HepG2 (cell line): ENCODE data around the gene WDR82. TPM values are rescaled to one million over a fixed set of nuclear protein-coding genes. Genes with fewer than 3 reads are reported as not detected.

Experiments used
- CBFB ChIP-seq: sonication (generic); formaldehyde crosslinking; IDR thresholded peaks from 2 replicates; pipeline ENCODE4 v1.4.0; 2020; ENCODE audit warnings: missing genetic modification reagents
- CEBPG ChIP-seq: IDR thresholded peaks from 2 replicates; pipeline ENCODE4 v1.6.1; 2016
- HOXA7 ChIP-seq: sonication (generic); formaldehyde crosslinking; IDR thresholded peaks from 2 replicates; pipeline ENCODE4 v1.8.1; 2022; ENCODE audit warnings: mild to moderate bottlenecking, missing genetic modification reagents, moderate library complexity
- KDM2A ChIP-seq: sonication (generic); formaldehyde crosslinking; IDR thresholded peaks from 2 replicates; pipeline ENCODE4 v1.4.0; 2020; ENCODE audit warnings: low read depth, missing genetic modification reagents, borderline replicate concordance
- PRDM15 ChIP-seq: sonication (generic); formaldehyde crosslinking; IDR thresholded peaks from 2 replicates; pipeline ENCODE4 v1.4.0; 2020; ENCODE audit warnings: missing genetic modification reagents
- PRMT3 ChIP-seq: sonication (generic); formaldehyde crosslinking; IDR thresholded peaks from 2 replicates; pipeline ENCODE4 v1.8.1; 2022; ENCODE audit warnings: low read depth, mild to moderate bottlenecking, moderate library complexity, missing genetic modification reagents, borderline replicate concordance
- ZNF788 ChIP-seq: sonication (generic); formaldehyde crosslinking; IDR thresholded peaks from 2 replicates; pipeline ENCODE4 v1.5.0; 2020; ENCODE audit warnings: mild to moderate bottlenecking, missing genetic modification reagents, borderline replicate concordance
- polyA plus RNA-seq, 8 experiments: library from polyadenylated mRNA; depleted of rRNA in 3 of 8; stranded (reverse) in 7 of 8; unstranded in 1 of 8; fragments of >200 nt; fragmentation: Illumina TruSeq in 4 of 8; extraction: Trizol in 4 of 8; gene quantifications; 2 replicates each; pipeline versions ENCODE4 v1.2.1 to v1.2.3, GENCODE V29; 2011 to 2016; ENCODE audit warnings: low read depth in 4 of 8, missing spikeins in 1 of 8, mixed read lengths in 1 of 8; ENCODE audit not compliant: insufficient read depth in 1 of 8
- total RNA-seq, 5 experiments: library from RNA; depleted of rRNA; stranded (reverse); fragments of >200 nt; fragmentation: Illumina TruSeq; extraction: Trizol; gene quantifications; 2 replicates each; pipeline ENCODE4 v1.2.3, GENCODE V29; 2016; ENCODE audit warnings: low read depth in 1 of 5
- TF ChIP-seq, protein P1 (sequence below): sonication (generic); formaldehyde crosslinking; IDR thresholded peaks from 2 replicates; pipeline ENCODE4 v1.8.0; 2023; ENCODE audit warnings: mild to moderate bottlenecking, missing genetic modification reagents
- TF ChIP-seq, protein P2 (sequence below): sonication (generic); formaldehyde crosslinking; IDR thresholded peaks from 2 replicates; pipeline ENCODE4 v1.4.0; 2020; ENCODE audit warnings: mild to moderate bottlenecking, missing genetic modification reagents
- TF ChIP-seq, protein P3 (sequence below): IDR thresholded peaks from 2 replicates; pipeline ENCODE4 v1.6.1; 2012; ENCODE audit warnings: inconsistent platforms

Gene WDR82
- total and polyA plus RNA-seq, 2 of the 13 experiments (the other 11 are each of a cell fraction or from before 2014, with no cell fraction given): 39.1 to 59.5 TPM

DNA sequence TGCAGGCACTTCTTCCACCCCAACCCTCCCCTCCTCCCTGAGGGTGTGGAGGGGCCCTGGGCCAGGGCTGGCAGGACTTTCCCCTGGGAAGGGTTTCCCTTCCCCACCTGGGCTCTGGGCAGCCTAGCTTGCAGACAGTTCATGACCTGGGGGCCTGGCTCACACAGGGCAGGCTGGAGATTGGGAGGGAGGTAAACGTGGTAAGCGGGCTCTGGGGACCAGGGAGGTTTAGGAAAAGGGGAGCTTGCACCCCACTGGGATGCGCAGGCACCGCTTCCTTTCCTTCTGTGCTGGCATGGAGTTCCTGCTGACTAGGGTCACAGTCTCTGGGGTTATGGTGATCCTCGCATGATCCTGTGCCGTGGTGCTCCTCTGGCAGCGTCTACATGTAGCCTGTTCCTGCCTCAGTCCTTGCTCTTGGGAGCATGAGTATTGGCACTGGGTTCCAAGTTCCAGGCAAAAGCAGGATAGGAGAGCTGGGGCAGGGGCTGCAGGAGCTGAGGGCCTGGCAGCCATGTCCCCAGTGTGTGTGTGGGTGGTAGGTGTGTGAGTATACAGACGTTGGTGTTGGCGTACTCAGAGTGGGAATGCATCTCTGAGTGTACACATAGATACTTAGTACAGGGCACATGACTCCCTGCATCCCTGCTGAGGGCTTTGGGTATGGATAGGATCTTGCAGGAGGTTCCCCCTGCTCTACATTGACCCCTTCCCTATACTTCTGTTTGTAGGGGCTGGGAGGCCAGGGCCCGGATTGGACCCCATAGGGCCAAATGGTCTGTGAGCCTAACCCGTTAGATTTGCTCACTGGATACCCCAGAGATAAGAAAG, 16.1 kb upstream of the WDR82 start (continued):
- no peak for TF ChIP-seq PRDM15 (CRISPR knock-in tag)
- TF ChIP-seq PRMT3 (CRISPR knock-in tag): no peak
- TF ChIP-seq, protein P1, sequence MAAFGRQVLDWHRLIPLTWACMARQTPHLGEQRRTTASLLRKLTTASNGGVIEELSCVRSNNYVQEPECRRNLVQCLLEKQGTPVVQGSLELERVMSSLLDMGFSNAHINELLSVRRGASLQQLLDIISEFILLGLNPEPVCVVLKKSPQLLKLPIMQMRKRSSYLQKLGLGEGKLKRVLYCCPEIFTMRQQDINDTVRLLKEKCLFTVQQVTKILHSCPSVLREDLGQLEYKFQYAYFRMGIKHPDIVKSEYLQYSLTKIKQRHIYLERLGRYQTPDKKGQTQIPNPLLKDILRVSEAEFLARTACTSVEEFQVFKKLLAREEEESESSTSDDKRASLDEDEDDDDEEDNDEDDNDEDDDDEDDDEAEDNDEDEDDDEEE: no peak
- TF ChIP-seq CBFB: no peak
- TF ChIP-seq, protein P2, sequence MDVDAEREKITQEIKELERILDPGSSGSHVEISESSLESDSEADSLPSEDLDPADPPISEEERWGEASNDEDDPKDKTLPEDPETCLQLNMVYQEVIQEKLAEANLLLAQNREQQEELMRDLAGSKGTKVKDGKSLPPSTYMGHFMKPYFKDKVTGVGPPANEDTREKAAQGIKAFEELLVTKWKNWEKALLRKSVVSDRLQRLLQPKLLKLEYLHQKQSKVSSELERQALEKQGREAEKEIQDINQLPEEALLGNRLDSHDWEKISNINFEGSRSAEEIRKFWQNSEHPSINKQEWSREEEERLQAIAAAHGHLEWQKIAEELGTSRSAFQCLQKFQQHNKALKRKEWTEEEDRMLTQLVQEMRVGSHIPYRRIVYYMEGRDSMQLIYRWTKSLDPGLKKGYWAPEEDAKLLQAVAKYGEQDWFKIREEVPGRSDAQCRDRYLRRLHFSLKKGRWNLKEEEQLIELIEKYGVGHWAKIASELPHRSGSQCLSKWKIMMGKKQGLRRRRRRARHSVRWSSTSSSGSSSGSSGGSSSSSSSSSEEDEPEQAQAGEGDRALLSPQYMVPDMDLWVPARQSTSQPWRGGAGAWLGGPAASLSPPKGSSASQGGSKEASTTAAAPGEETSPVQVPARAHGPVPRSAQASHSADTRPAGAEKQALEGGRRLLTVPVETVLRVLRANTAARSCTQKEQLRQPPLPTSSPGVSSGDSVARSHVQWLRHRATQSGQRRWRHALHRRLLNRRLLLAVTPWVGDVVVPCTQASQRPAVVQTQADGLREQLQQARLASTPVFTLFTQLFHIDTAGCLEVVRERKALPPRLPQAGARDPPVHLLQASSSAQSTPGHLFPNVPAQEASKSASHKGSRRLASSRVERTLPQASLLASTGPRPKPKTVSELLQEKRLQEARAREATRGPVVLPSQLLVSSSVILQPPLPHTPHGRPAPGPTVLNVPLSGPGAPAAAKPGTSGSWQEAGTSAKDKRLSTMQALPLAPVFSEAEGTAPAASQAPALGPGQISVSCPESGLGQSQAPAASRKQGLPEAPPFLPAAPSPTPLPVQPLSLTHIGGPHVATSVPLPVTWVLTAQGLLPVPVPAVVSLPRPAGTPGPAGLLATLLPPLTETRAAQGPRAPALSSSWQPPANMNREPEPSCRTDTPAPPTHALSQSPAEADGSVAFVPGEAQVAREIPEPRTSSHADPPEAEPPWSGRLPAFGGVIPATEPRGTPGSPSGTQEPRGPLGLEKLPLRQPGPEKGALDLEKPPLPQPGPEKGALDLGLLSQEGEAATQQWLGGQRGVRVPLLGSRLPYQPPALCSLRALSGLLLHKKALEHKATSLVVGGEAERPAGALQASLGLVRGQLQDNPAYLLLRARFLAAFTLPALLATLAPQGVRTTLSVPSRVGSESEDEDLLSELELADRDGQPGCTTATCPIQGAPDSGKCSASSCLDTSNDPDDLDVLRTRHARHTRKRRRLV: no peak
- no peak for TF ChIP-seq KDM2A (CRISPR knock-in tag)
- TF ChIP-seq CEBPG (CRISPR knock-in tag): no peak
- no peak for TF ChIP-seq HOXA7 (CRISPR knock-in tag)
- TF ChIP-seq, protein P3, sequence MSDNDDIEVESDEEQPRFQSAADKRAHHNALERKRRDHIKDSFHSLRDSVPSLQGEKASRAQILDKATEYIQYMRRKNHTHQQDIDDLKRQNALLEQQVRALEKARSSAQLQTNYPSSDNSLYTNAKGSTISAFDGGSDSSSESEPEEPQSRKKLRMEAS: no peak
- no peak for TF ChIP-seq ZNF788 (CRISPR knock-in tag)
